Hypothalamus (tissue), 51 donors: Measurements from ENCODE around the gene MAG.
"Not testable (repeated sequence)": the region's sequence is repeated elsewhere in the genome, so short reads cannot be mapped to it uniquely, and the experiment has no call there.

Experiments
- DNase-seq, 51 donors: peaks; one replicate each; lab custom pipeline; 2025; lab: John Stamatoyannopoulos, UW

Gene MAG

GRCh38 chr19:35353635-35354034 lies 61.7 kb downstream of the MAG start:
- no peak for DNase-seq

GRCh38 chr19:35354898-35355297 lies 62.9 kb downstream of the MAG start:
- no peak for DNase-seq

- DNase-seq, result no peak
These were observed 64.0 kb downstream of the MAG start for GRCh38 chr19:35355791-35356460.

- peak in 10 of 51 donors; percentile 9 to 46 (median 15) for DNase-seq
These were observed 66.1 kb downstream of the MAG start, which contains the start of gene FFAR3 for GRCh38 chr19:35357867-35358573. Gene FFAR3 (plus strand): TSS chr19:35358460. CDS start chr19:35358891, 431 bp downstream.

- not testable (repeated sequence) for DNase-seq
These were observed 66.9 kb downstream of the MAG start for GRCh38 chr19:35358834-35359233.

GRCh38 chr19:35359395-35359794 lies 67.4 kb downstream of the MAG start:
- DNase-seq, result not testable (repeated sequence)

- not testable (repeated sequence) for DNase-seq
These were observed 68.1 kb downstream of the MAG start for GRCh38 chr19:35360081-35360480.

- DNase-seq, result no peak
These were observed 69.0 kb downstream of the MAG start for GRCh38 chr19:35360880-35361420.

GRCh38 chr19:35362261-35363000 lies 70.5 kb downstream of the MAG start:
- DNase-seq, result no peak

GRCh38 chr19:35363001-35363590 lies 71.1 kb downstream of the MAG start:
- no peak for DNase-seq
